ENCODE results near the gene HIP1. TPM values are rescaled to one million over a fixed set of nuclear protein-coding genes. Genes with fewer than 3 reads are reported as not detected.
"Not testable (repeated sequence)": the region's sequence is repeated elsewhere in the genome, so short reads cannot be mapped to it uniquely, and the experiment has no call there.

The HIP1 gene
- total and polyA plus RNA-seq, 9 of the 15 experiments (the other 6 are each of a cell fraction or from before 2014, with no cell fraction given): 2.4 to 13.7 (median 9.5) TPM

- TF ChIP-seq THAP12 (CRISPR knock-in tag; IDR thresholded peaks at IDR 0.05): 0 out of 2 replicates have a peak, but pooled peaks have one; percentile 42
- no peak for TF ChIP-seq PTTG1 (tag; IDR thresholded peaks at IDR 0.05; ENCODE audit: low read depth)
- 0 out of 2 replicates have a peak, but pooled peaks have one; percentile 39 for TF ChIP-seq DMBX1 (CRISPR knock-in tag; IDR thresholded peaks at IDR 0.05; ENCODE audit: borderline replicate concordance)
- no peak for TF ChIP-seq TRIM28 (IDR thresholded peaks at IDR 0.05)
These were observed at the start of gene HIP1 (continued) for GRCh38 chr7:75738604-75738974.

GRCh38 chr7:75788154-75788847, 49.6 kb upstream of the HIP1 start:
- BruUV-seq (replicated peaks); intact Hi-C loops (cut with micrococcal nuclease); H3K4me1 ChIP-seq (replicated peaks in 1 of 2; ENCODE audit: control insufficient read depth in 2 of 2, insufficient read depth in 2 of 2, low read length in 2 of 2); H3K9me1 ChIP-seq (ENCODE audit: control insufficient read depth, insufficient read depth, low read length); POLR2A ChIA-PET; CTCF ChIA-PET (ENCODE audit: low intra/inter-chr PET ratio); H3K4me3 ChIP-seq; H3K9me3 ChIP-seq (replicated peaks; ENCODE audit: control insufficient read depth, insufficient read depth, low read depth, low read length); H3K9ac ChIP-seq (ENCODE audit: insufficient read depth in 1 of 2, low read depth in 2 of 2, low read length in 2 of 2); H3K4me2 ChIP-seq (ENCODE audit: insufficient read depth, low read length); H3K79me2 ChIP-seq (ENCODE audit: control insufficient read depth, insufficient read depth, low read length); H3K27ac ChIP-seq (ENCODE audit: extremely low read depth, low read depth, low read length); in situ Hi-C loops (cut with MboI); H4K20me1 ChIP-seq (replicated peaks; ENCODE audit: control insufficient read depth, insufficient read depth, low read length); H3K36me3 ChIP-seq (ENCODE audit: control insufficient read depth, insufficient read depth, low read length); H3K27me3 ChIP-seq (ENCODE audit: control insufficient read depth in 2 of 2, insufficient read depth in 2 of 2, low read length in 2 of 2); FAIRE-seq: not testable (repeated sequence)
- 0 out of 4 replicates have a peak, but pooled peaks of 1 of the 2 experiments have one; percentile 37 for TF ChIP-seq TEAD1 (CRISPR knock-in tag; IDR thresholded peaks at IDR 0.05)
- peak in 1 of 4 experiments; percentile 10 for DNase-seq (ENCODE audit: extremely low read depth in 1 of 4, low spot score in 3 of 4)
- H2AFZ ChIP-seq (ENCODE audit: low read depth, low read length): 0 out of 2 replicates have a peak overlapping the region, but pooled peaks have one; percentile 56
- peak; percentile 38 for ATAC-seq
- 57% methylated on average over 14 of the region's 14 CpGs for WGBS (ENCODE audit: insufficient coverage, low coverage, missing lambda C conversion rate)
